ENCODE data around the gene NFIB. TPM values are rescaled to one million over a fixed set of nuclear protein-coding genes. Genes with fewer than 3 reads are reported as not detected.

The NFIB gene
- total and polyA plus RNA-seq, 10 of the 15 experiments (the other 5 are each of a cell fraction or from before 2014, with no cell fraction given), result under 0.01 to 0.19 (median 0.05) TPM; not detected in 3

- ATAC-seq (no peak), FAIRE-seq (no peak), DNase-seq (ENCODE audit: low read depth, low spot score) (no peak)
- intact Hi-C loops (cut with micrococcal nuclease; ENCODE audit: unreplicated experiment), result no loop called here
- H3K9ac ChIP-seq (ENCODE audit: control insufficient read depth, insufficient read depth, low read length), result no peak overlapping the region
- POLR2A ChIA-PET, result no interaction called here
- H3K9me3 ChIP-seq (replicated peaks; ENCODE audit: control insufficient read depth, insufficient read depth, low read length), result no peaks in the 10 kb centered on the region
- H3K36me3 ChIP-seq (ENCODE audit: control insufficient read depth in 2 of 2, insufficient read depth in 2 of 2, low read length in 1 of 2), result no peaks in the 10 kb centered on the region
- H3K79me2 ChIP-seq (ENCODE audit: control insufficient read depth, insufficient read depth, low read length), result no peaks in the 10 kb centered on the region
- no peaks in the 10 kb centered on the region for H4K20me1 ChIP-seq (ENCODE audit: control insufficient read depth, insufficient read depth)
- no peak overlapping the region for H3K4me3 ChIP-seq
- H3K27me3 ChIP-seq (replicated peaks in 1 of 2; ENCODE audit: control insufficient read depth in 2 of 2, insufficient read depth in 2 of 2, low read length in 1 of 2), result peaks cover 0 to 1% of the 10 kb centered on the region in 2 experiments; a peak in 1 of 4 replicates
- CTCF ChIA-PET, result interaction anchor here (1.2 kb wide), 1 partner anchor 9 kb away, joined by 3 read pairs; no protein-coding TSS in a partner anchor
- no TSS peak for BruUV-seq (replicated peaks)
- no peaks in the 10 kb centered on the region for H3K4me1 ChIP-seq (ENCODE audit: control insufficient read depth, insufficient read depth, low read length)
- TF ChIP-seq CTCF (IDR thresholded peaks at IDR 0.05 in 2 of 3, conservative IDR thresholded peaks at IDR 0.05 in 1 of 3; ENCODE audit: control insufficient read depth in 2 of 3, extremely low read depth in 1 of 3, insufficient read depth in 1 of 3, low read depth in 3 of 3, low read length in 3 of 3), result no peak
- TF ChIP-seq KDM1A (IDR thresholded peaks at IDR 0.05; ENCODE audit: borderline replicate concordance), result no peak
- no peak for TF ChIP-seq SIX5 (IDR thresholded peaks at IDR 0.05; ENCODE audit: low read depth, low read length, severe bottlenecking)
- no peak for TF ChIP-seq REST (IDR thresholded peaks at IDR 0.05; ENCODE audit: low read depth, low read length)
- TF ChIP-seq MYB (IDR thresholded peaks at IDR 0.05; ENCODE audit: borderline replicate concordance, low read depth, low read length), result no peak
- SMC1A ChIA-PET (ENCODE audit: uncharacterized antibody, unreplicated experiment), result no interaction called here
- no peak overlapping the region for H3K27ac ChIP-seq (ENCODE audit: control insufficient read depth, insufficient read depth)
- RAD21 ChIA-PET (ENCODE audit: unreplicated experiment), result no interaction called here
- in situ Hi-C loops (cut with MboI), result no loop called here
- H2AFZ ChIP-seq (ENCODE audit: control insufficient read depth, low read depth, low read length), result no peak overlapping the region
- WGBS (ENCODE audit: insufficient coverage, insufficient replicate concordance, low lambda C conversion rate, missing lambda C conversion rate), result 0% methylated on average over 3 of the region's 3 CpGs
- no peak overlapping the region for H3K4me2 ChIP-seq (ENCODE audit: control insufficient read depth, insufficient read depth)
Observed at GRCh38 chr9:14238079-14238478, 75.9 kb downstream of the NFIB start.

All from GM12878 (cell line).